Adrenal gland (tissue), 5 donors: ENCODE data around the gene RPH3AL.

Experiments used
- CTCF ChIP-seq, 6 experiments: fragments of 450-650 bp in 4 of 6; fragments of 200-600 bp in 2 of 6; sonication (generic) in 1 of 6; IDR thresholded peaks; 1 replicate in 5 of 6; 2 replicates in 1 of 6; pipeline versions ENCODE4 v1.5.1 to v1.8.0; 2016 to 2021; ENCODE audit warnings: antibody characterized with exemption in 6 of 6, mild to moderate bottlenecking in 2 of 6, moderate library complexity in 1 of 6
- POLR2A ChIP-seq, 2 donors: fragments of 450-650 bp; IDR thresholded peaks; one replicate each; pipeline ENCODE4 v1.6.1; 2017; ENCODE audit warnings: antibody characterized with exemption in 2 of 2, mild to moderate bottlenecking in 2 of 2, moderate library complexity in 1 of 2
- donor health status: DM: no; HTN: no; CAD: no.

GRCh38 chr17:395179-395578 is 42.6 kb upstream of the RPH3AL start:
- TF ChIP-seq POLR2A (IDR thresholded peaks at IDR 0.05) (no peak), CTCF (IDR thresholded peaks at IDR 0.05) (no peak)
